ENCODE measurements around the gene GPR156.

Gene GPR156

DNA sequence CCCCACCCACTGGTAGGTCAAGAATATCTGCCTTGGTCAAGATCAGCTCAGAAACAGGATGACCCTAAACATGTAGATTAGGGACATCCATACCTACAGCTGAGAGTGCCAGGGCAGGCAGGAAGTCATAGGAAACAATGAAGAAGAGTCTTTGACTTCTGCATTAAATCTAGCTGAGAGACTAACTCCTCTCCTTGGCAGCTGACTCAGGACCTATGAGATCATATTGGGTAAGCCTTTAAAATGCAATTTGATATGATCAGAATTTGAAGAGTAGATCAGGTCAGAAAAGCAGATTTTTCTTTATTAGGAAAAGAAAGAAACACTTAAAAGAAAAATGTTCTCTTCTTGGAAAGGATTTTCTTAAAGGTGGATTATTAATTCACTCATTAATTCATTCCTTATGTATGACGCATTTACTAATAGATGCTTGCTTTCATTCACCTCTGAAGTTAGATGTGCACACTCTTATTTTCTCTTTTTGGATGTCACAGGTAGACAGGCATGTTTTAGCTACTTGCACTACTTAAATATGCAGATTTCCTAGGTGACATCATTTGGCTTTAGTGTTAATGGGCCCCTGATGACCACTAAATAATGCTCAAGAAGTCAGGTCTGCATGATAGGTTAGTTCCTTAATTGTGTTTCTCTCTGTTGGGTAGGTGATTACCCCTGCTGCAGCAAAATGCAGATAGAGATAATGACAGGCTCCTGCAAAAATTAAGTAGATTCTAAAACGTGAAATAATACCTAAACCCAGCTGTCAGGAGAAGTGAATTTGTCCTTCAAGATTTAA lies 155.1 kb downstream of the GPR156 start:
- Histone ChIP-seq H3K9me2 (replicated peaks; ENCODE audit: control insufficient read depth, low read length) (no peaks in the 10 kb centered on the region), H4K20me1 (ENCODE audit: control insufficient read depth, insufficient read depth, low read depth, low read length) (no peaks in the 10 kb centered on the region), H3K79me2 (ENCODE audit: control insufficient read depth, low read length) (no peaks in the 10 kb centered on the region), H3K9me3 (ENCODE audit: control insufficient read depth, insufficient read depth, low read length) (no peaks in the 10 kb centered on the region), H3F3A (ENCODE audit: control insufficient read depth, insufficient read depth) (no peaks in the 10 kb centered on the region), H3K4me1 (ENCODE audit: control insufficient read depth, low read length) (no peaks in the 10 kb centered on the region), H3K27me3 (ENCODE audit: control insufficient read depth, low read length) (no peaks in the 10 kb centered on the region), H3K27ac (ENCODE audit: low read depth, low read length) (no peak overlapping the region), H3K4me3 (ENCODE audit: low read length) (no peak overlapping the region), H3K4me2 (ENCODE audit: low read length) (no peak overlapping the region), H3K36me3 (ENCODE audit: control insufficient read depth, low read length) (no peaks in the 10 kb centered on the region)
- TF ChIP-seq CTCF (IDR thresholded peaks at IDR 0.05; ENCODE audit: low read depth, low read length, poor library complexity, severe bottlenecking) (no peak), EZH2phosphoT487 (IDR thresholded peaks at IDR 0.05; ENCODE audit: borderline replicate concordance, low read length) (no peak)

DNA sequence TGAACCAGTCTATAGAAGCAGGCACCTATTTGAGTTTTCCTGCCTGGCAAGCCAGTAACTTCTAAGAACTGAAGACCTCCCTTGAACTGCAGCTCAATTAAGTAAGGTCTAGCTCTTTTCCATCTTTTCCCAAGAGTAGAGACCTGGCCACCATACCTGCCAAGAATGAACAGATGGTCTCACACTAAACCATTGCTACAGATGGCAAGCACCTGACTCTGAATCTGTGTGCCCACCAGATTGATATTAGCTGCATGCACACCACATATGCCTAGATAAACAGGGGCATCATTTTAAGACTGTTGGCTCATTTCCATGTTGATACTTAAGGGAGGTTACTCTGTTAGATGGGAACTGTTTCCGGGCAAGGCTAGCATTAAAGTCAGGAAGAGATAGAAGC lies 156.0 kb downstream of the GPR156 start:
- H3K27me3 ChIP-seq (ENCODE audit: control insufficient read depth, low read length) = no peaks in the 10 kb centered on the region
- no peak overlapping the region for H3K27ac ChIP-seq (ENCODE audit: low read depth, low read length)
- no peak overlapping the region for H3K4me2 ChIP-seq (ENCODE audit: low read length)
- H3K9me3 ChIP-seq (ENCODE audit: control insufficient read depth, insufficient read depth, low read length) = no peaks in the 10 kb centered on the region
- H3K79me2 ChIP-seq (ENCODE audit: control insufficient read depth, low read length) = no peaks in the 10 kb centered on the region
- H3K9me2 ChIP-seq (replicated peaks; ENCODE audit: control insufficient read depth, low read length) = no peaks in the 10 kb centered on the region
- TF ChIP-seq CTCF (IDR thresholded peaks at IDR 0.05; ENCODE audit: low read depth, low read length, poor library complexity, severe bottlenecking) = no peak
- no peak for TF ChIP-seq EZH2phosphoT487 (IDR thresholded peaks at IDR 0.05; ENCODE audit: borderline replicate concordance, low read length)
- no peaks in the 10 kb centered on the region for H3K4me1 ChIP-seq (ENCODE audit: control insufficient read depth, low read length)
- no peaks in the 10 kb centered on the region for H4K20me1 ChIP-seq (ENCODE audit: control insufficient read depth, insufficient read depth, low read depth, low read length)
- H3F3A ChIP-seq (ENCODE audit: control insufficient read depth, insufficient read depth) = no peaks in the 10 kb centered on the region
- no peak overlapping the region for H3K4me3 ChIP-seq (ENCODE audit: low read length)
- H3K36me3 ChIP-seq (ENCODE audit: control insufficient read depth, low read length) = no peaks in the 10 kb centered on the region

- Histone ChIP-seq H3K4me1 (ENCODE audit: control insufficient read depth, low read length) (no peaks in the 10 kb centered on the region), H3K27ac (ENCODE audit: low read depth, low read length) (no peak overlapping the region), H3K36me3 (ENCODE audit: control insufficient read depth, low read length) (no peaks in the 10 kb centered on the region), H3K27me3 (ENCODE audit: control insufficient read depth, low read length) (no peaks in the 10 kb centered on the region), H3K4me2 (ENCODE audit: low read length) (no peak overlapping the region), H3K79me2 (ENCODE audit: control insufficient read depth, low read length) (no peaks in the 10 kb centered on the region), H3F3A (ENCODE audit: control insufficient read depth, insufficient read depth) (no peaks in the 10 kb centered on the region), H3K9me2 (replicated peaks; ENCODE audit: control insufficient read depth, low read length) (no peaks in the 10 kb centered on the region), H4K20me1 (ENCODE audit: control insufficient read depth, insufficient read depth, low read depth, low read length) (no peaks in the 10 kb centered on the region), H3K9me3 (ENCODE audit: control insufficient read depth, insufficient read depth, low read length) (no peaks in the 10 kb centered on the region), H3K4me3 (ENCODE audit: low read length) (no peak overlapping the region)
- no peak for TF ChIP-seq EZH2phosphoT487 (IDR thresholded peaks at IDR 0.05; ENCODE audit: borderline replicate concordance, low read length)
- TF ChIP-seq CTCF (IDR thresholded peaks at IDR 0.05; ENCODE audit: low read depth, low read length, poor library complexity, severe bottlenecking) = no peak
These were observed 159.0 kb downstream of the GPR156 start for GRCh38 chr3:120125992-120126391.
